Immature natural killer cell (primary cell): Measurements from ENCODE around the gene WWOX. TPM values are rescaled to one million over a fixed set of nuclear protein-coding genes. Genes with fewer than 3 reads are reported as not detected.
"Not testable (repeated sequence)": the region's sequence is repeated elsewhere in the genome, so short reads cannot be mapped to it uniquely, and the experiment has no call there.

Source experiments
- DNase-seq, 3 donors: peaks; one replicate each; pipeline ENCODE4 v3.0.0; 2022; ENCODE audit warnings: mixed read lengths in 1 of 3
- H3K27ac Mint-ChIP-seq, 6 donors: one replicate each; pipeline ENCODE4 v1.8.0; 2020; ENCODE audit warnings: mixed read lengths in 6 of 6, mild to moderate bottlenecking in 5 of 6, inconsistent platforms in 4 of 6, moderate library complexity in 3 of 6
- H3K27me3 Mint-ChIP-seq, 3 donors: one replicate each; pipeline ENCODE4 v1.8.0; 2020 to 2021; ENCODE audit warnings: low read depth in 3 of 3, mild to moderate bottlenecking in 3 of 3, mixed read lengths in 3 of 3, moderate library complexity in 3 of 3, inconsistent platforms in 1 of 3
- H3K36me3 Mint-ChIP-seq, 3 donors: one replicate each; pipeline ENCODE4 v1.8.0; 2020; ENCODE audit warnings: mixed read lengths in 3 of 3, inconsistent platforms in 2 of 3, mild to moderate bottlenecking in 2 of 3
- H3K4me1 Mint-ChIP-seq, 2 donors: one replicate each; pipeline ENCODE4 v1.8.0; 2020; ENCODE audit warnings: inconsistent platforms in 2 of 2, mild to moderate bottlenecking in 2 of 2, mixed read lengths in 2 of 2, moderate library complexity in 1 of 2
- H3K4me3 Mint-ChIP-seq, 5 donors: one replicate each; pipeline ENCODE4 v1.8.0; 2020; ENCODE audit warnings: mild to moderate bottlenecking in 5 of 5, mixed read lengths in 5 of 5, inconsistent platforms in 3 of 5, moderate library complexity in 3 of 5
- H3K9me3 Mint-ChIP-seq, 6 donors: one replicate each; pipeline ENCODE4 v1.8.0; 2020; ENCODE audit warnings: mild to moderate bottlenecking in 6 of 6, mixed read lengths in 6 of 6, inconsistent platforms in 4 of 6, moderate library complexity in 3 of 6
- polyA plus RNA-seq, 3 donors: library from polyadenylated mRNA; unstranded; fragments of 300-500 nt; fragmentation: Illumina TruSeq; gene quantifications; one replicate each; pipeline ENCODE4 v1.2.3, GENCODE V29; 2021

The WWOX gene
- polyA plus RNA-seq, 3 donors from 2014 or later, result 9.0 to 13.9 (median 12.3) TPM

DNA sequence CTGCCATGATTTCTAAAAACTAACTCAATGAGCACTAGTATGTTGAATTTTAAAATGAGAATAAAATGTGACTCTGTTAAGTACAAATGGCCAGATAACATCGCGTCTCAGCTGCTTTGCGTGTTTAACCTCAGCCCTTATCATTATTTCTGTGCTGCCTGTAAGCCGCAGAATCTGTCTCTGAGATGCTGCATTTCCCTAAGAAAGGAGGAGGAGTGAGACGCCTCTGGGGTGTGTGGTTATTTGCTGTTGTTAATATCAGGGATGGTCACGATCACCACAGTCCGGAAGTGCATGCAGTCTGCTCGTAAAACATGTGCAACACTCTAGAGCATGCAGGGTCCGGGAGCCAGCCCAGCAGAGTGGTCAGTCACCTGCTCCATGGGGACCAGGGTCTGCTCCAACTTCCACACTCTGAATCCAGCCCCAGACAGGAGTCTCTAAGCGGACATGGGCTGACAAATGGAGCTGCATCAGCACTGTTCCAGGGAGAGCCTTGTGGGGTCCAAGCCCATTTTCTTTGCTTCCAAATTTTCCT, 1158.6 kb downstream of the WWOX start:
- H3K4me3 Mint-ChIP-seq, result peak overlapping the region in 4 of 5 donors; percentile 1 to 51 (median 46)
- peak overlapping the region in 4 of 6 donors; percentile 5 to 47 (median 28) for H3K27ac Mint-ChIP-seq
- peaks cover 2 to 5% (median 4%) of the 10 kb centered on the region in 3 donors for H3K27me3 Mint-ChIP-seq

DNA sequence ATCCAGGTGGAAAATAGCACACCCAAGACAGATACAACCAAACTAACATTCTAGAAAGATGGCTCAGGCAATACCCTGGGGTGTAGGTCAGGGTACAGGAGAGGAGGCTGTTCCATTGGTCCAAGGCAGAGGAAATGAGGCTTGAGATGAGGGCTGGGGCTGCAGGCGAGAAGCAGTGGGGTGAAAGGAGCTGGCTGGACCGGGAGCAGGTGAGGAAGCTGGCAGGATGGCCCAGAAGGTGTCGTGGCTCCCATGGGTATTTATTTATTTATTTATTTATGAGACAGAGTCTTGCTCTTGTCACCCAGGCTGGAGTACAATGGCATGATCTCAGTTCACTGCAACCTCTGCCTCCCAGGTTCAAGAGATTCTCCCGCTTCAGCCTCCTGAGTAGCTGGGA, 1161.4 kb downstream of the WWOX start:
- H3K4me3 Mint-ChIP-seq, H3K27me3 Mint-ChIP-seq, DNase-seq, H3K9me3 Mint-ChIP-seq, H3K36me3 Mint-ChIP-seq: not testable (repeated sequence)
- H3K4me1 Mint-ChIP-seq, result peaks cover 17 to 26% of the 10 kb centered on the region in 2 donors
- peak overlapping the region in 4 of 6 donors; percentile 33 to 75 (median 56) for H3K27ac Mint-ChIP-seq

More for the DNA sequence above, 1158.6 kb downstream of the WWOX start:
- H3K4me1 Mint-ChIP-seq, result peaks cover 17 to 26% of the 10 kb centered on the region in 2 donors
- DNase-seq, result peak in 2 of 3 donors; percentile 19 to 32
- peaks cover 0 to 2% (median 0%) of the 10 kb centered on the region in 6 donors for H3K9me3 Mint-ChIP-seq
- no peaks in the 10 kb centered on the region for H3K36me3 Mint-ChIP-seq

DNA sequence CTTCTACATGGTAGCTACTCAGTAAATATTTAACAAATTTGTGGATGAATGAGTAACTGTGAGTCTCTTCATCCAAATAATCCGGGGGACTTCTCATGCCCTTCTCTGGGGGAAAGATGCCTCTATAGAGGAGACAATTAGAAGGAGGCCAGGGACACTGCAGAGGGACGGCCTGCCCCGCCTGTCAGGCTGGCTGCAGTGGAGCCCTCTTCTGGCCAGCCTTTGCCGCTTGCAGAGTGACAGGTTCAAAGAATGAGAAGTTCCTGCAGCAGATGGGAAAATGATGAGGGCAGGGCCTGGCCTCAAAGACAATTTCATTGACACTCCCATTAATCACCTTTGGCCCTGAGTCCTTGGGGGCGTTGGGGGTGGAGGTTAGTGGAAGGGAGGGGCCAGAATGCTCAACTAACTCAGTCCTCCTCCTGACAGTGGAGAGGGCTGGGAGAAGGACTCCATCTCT, 1162.1 kb downstream of the WWOX start:
- Mint-ChIP-seq H3K27ac (peak overlapping the region in 3 of 6 donors; percentile 49 to 75 (median 62)), H3K36me3 (no peaks in the 10 kb centered on the region), H3K4me3 (no peak overlapping the region), H3K4me1 (peaks cover 18 to 26% of the 10 kb centered on the region in 2 donors), H3K9me3 (peaks cover 0 to 2% (median 0%) of the 10 kb centered on the region in 6 donors), H3K27me3 (peaks cover 3 to 8% (median 4%) of the 10 kb centered on the region in 3 donors)
- DNase-seq, result peak; percentile 34 to 49 (median 46)

DNA sequence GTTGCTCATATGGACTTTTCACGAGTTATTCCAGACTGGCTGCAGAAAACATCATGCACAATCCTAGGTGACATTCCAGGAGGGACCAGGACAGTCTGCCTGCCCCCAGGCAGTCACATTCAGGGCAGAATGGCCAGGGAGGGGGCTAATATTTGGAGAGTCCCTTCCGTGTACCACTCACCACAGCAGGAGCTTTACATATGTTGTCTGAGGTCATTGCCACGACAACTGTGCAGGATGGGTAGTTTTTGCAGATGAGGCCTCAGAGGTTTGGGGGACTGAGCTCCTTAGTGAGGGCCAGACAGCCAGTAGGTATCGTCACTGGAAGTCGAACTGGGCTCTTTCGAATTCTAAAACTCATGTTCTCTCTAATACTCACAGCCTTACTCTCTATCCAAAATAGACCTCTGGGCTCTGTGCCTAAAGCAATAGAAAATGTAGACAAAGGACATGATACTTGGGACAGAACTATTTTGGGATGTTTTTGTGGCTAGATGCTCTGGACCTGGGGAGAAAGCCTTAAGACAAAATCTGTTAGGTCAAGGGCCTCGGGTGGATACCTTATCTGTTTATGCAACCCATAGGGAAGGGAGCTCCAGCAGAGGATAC, 1162.6 kb downstream of the WWOX start:
- H3K36me3 Mint-ChIP-seq, result no peaks in the 10 kb centered on the region
- peaks cover 23 to 25% of the 10 kb centered on the region in 2 donors for H3K4me1 Mint-ChIP-seq
- no peak for DNase-seq
- no peak overlapping the region for H3K27ac Mint-ChIP-seq
- peaks cover 3 to 8% (median 4%) of the 10 kb centered on the region in 3 donors for H3K27me3 Mint-ChIP-seq
- peaks cover 0 to 2% (median 0%) of the 10 kb centered on the region in 6 donors for H3K9me3 Mint-ChIP-seq
- no peak overlapping the region for H3K4me3 Mint-ChIP-seq

Other genes with a start within 250 kb of the WWOX start
- gene CLEC3A, start 77.1 kb upstream of the WWOX start, polyA plus RNA-seq, result not detected